Left hindlimb (tissue), 1 donor: ENCODE measurements around the gene ABHD12.
"Not testable (repeated sequence)": the region's sequence is repeated elsewhere in the genome, so short reads cannot be mapped to it uniquely, and the experiment has no call there.

Source experiments
- DNase-seq: peaks from one replicate; pipeline ENCODE4 v3.0.0-alpha.2; 2018

The ABHD12 gene

DNA sequence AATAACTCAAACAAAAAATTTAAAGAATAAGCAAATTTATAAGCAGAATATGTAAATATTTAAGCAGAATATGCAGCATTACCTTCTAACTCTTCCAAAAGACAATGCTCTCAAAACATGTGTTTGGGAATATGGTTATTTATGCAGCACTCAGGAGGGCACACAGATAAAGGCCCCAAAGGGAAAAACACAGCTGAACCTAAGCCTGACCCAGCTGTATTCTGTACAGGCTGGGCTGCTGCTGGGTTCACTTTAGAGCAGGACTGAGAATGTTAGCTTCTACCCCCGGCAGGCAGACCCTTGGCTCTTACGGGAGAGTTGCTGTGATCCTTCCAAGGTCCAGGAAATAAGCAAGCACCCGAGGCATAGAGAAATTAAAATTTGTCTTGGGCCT, 37.3 kb downstream of the ABHD12 start:
- DNase-seq: no peak

DNA sequence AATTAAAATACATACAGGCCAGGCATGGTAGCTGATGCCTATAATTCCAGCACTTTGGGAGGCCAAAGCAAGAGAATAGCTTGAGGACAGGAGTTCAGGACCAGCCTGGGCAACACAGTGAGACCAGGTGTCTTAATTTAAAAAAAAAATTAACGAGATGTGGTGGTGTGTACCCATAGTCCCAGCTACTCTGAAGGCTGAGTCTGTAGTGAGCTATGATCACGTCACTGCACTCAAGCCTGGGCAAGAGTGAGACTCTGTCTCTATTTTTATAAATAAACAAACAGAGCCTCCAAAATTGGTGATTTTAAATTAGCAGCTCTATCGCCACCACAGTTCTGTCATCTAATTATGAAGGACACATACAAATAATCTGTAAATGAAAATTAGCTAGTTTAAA, 37.9 kb downstream of the ABHD12 start:
- no peak for DNase-seq

GRCh38 chr20:25351024-25351360, 39.6 kb downstream of the ABHD12 start:
- no peak for DNase-seq

DNA sequence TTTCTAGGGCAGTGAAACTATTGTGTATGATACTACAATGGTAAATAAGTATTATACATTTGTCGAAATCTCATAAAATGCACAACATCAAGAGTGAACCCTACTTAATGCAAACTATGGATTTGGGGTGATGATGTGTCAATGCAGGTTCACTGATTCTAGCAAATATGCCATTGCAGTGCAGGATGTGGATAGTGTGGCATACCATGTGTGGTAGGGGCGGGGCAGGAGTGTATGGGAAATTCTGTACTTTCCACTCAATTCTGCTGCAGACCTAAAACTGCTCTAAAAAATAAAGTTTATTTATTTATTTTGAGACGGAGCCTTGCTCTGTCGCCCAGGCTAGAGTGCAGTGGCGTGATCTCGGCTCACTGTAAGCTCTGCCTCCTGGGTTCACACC, 44.3 kb downstream of the ABHD12 start:
- DNase-seq: no peak

DNA sequence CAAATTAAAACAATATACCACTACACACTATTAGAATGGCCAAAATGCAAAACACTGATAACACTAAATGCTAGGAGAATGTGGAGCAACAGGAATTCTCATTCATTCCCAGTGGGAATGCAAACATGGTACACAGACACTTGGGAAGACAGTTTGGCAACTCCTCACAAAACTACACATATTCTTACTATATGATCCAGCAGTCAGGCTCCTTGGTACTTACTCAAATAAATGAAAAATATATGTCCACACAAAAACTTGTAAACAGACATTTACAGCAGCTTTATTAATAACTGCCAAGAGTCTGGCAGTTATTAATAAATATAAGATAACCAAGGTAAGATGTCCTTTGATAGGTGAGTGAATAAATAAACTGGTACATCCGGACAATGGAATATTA, 44.9 kb downstream of the ABHD12 start:
- DNase-seq: no peak

DNA sequence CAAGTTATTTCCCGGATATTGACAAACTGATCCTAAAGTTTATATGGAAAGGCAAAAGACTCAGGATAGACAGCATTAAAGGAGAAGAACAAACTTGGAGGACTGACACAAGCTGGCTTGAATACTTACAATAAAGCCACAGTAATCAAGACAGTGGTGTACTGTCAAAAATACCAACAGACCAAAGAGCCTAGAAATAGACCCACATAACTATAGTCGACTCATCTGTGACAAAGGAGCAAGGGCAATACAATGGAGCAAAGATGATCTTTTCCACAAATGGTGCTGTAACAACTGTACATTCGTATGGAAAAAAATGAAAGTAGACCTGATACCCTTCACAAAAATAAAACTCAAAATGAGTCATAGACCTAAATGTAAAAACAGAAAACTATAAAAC, 46.0 kb downstream of the ABHD12 start:
- no peak for DNase-seq

DNA sequence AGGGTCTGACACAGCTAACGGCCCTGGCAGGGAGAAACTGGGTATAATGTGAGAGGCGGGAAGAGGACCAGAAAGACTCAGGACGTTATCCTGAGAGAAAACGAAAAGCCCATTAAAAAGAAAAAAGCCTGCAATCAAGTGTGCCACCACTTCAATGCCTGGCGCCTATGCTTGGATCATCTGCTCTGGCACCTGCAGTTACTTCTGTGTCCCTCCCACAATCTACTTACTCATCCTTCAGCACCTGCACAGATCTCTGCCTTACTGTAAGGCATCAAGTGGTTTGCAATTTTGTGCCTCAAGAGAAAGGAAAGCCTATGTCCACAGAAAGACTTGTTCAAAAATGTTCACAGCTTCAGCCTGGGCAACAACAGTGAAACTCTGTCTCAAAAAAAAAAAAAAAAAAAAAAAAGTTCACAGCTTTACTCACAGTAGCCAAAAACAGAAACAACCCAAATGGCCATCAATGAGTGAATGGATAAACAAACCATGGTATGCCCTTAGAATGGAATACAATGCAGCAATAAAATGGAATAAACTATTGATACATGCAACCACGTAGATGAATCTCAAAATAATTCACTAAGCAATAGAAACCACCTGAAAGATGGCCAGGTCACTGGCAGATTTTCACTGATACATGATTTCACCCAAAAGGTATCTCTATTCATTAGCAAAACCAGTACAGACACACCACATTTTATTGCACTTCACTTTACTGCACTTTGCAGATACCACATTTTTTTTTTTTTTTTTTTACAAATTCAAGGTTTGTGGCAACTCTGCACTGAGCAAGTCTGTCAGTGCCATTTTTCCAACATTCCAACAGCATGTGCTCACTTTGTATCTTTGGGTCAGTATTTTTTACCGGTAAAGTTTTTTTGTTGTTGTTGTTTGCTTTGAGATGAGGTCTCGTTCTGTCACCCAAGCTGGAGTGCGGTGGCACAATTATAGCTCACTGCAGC, 48.6 kb downstream of the ABHD12 start:
- no peak for DNase-seq

GRCh38 chr20:25340380-25340779, 50.3 kb downstream of the ABHD12 start:
- no peak for DNase-seq

DNA sequence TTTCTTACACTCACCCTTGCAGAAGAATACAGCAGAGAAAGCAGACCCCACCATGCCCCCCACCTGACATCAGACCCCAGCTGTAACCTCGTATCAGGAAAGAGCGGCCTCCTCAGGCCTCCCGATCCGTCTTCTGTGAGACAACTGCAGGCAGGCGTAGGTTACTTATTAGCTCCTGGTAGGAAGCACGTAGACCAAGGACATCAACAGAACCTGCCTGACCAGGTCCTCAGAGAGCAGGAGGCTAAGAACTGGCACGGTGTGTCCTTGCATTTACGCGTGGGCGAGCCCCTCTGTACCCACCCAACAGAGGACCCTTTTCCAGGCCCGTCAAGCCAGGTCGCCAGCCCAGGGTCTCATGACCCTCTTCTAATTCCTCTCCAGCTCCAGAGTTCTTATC, 51.0 kb downstream of the ABHD12 start:
- no peak for DNase-seq

DNA sequence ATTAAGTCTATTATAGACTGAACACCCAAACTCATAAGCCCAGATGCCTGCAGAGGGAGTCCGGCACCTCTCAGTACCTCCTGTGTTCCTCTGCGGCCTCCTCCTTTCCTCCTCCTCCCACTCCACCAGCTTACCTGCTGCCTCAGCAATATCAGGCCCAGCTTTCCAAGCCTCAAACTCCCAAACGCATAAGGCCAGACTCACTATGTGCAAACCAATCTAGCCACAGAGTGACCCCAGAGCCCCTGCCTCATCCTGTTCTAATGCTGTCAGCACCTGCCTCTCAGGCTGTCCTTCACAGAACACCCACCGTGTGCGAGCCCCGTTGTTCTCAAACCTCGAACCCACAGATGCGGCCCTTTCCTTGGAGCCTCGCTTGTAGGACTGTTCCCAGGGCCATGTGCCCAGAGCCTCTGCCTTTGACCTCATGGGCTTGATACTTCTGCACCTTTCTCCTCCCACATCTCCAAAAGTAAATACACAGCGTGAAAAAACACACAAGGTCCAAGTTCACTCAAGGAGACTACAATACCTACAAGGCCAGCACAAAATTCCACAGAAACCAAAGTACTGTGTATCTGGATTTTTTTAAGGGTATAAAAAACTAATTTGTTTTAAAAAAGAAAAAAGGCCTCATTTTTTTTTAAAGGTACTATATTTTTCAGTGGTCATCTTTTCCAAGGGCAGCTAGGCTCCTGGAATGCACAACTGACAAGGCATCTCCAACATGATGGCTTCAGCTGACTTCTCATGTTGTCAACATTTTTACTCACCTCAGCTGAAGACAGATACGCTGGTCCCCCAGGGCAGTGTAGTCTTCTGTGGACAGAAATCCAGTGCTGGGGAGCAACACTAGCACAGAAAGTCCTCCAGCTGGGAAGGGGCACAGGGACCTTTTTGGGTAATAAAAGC, 52.3 kb downstream of the ABHD12 start:
- no peak for DNase-seq

DNA sequence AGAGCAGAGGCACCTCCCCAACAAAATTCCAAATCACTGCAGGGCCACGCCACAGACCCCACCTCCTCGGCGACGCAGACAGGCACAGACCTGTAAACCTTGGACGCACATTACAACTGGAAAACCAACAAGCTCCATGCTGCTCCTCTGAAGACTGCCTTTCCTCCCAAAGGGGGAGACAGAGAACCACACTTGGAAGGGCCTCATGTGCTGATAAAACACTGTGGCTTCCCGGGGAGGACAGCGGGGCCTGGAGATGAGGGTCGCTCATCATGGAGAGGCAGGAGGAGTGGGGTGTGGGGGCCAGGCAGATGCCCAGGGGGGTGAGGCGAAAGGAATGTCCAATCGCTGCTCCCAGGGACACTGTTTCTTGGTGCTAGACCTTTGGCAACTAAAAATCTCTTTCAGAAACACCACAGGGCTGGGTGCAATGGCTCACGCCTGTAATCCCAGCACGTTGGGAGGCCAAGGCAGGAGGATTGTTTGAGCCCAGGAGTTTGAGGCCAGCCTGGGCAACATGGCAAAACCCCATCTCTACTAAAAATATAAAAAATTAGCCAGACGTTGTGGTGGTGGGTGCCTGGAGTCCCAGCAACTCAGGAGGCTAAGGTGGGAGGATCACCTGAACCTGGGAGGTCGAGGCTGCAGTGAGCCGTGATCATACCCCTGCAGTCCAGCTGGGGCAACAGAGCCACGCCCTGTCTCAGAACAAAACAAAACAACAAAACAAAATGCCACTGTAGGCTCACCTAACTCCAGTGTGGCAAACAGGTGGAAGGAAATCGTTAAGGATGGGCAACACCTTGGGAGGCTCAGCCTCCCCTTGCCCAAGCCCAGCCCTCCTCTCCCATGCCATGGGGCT, 53.8 kb downstream of the ABHD12 start:
- no peak for DNase-seq

DNA sequence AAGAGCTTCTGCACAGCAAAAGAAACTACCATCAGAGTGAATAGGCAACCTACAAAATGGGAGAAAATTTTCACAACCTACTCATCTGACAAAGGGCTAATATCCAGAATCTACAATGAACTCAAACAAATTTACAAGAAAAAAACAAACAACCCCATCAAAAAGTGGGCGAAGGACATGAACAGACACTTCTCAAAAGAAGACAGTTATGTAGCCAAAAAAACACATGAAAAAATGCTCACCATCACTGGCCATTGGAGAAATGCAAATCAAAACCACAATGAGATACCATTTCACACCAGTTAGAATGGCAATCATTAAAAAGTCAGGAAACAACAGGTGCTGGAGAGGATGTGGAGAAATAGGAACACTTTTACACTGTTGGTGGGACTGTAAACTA, 55.7 kb downstream of the ABHD12 start:
- not testable (repeated sequence) for DNase-seq

GRCh38 chr20:25328954-25329498, 61.6 kb downstream of the ABHD12 start:
- DNase-seq: no peak

GRCh38 chr20:25327521-25328235, 63.0 kb downstream of the ABHD12 start:
- no peak for DNase-seq

DNA sequence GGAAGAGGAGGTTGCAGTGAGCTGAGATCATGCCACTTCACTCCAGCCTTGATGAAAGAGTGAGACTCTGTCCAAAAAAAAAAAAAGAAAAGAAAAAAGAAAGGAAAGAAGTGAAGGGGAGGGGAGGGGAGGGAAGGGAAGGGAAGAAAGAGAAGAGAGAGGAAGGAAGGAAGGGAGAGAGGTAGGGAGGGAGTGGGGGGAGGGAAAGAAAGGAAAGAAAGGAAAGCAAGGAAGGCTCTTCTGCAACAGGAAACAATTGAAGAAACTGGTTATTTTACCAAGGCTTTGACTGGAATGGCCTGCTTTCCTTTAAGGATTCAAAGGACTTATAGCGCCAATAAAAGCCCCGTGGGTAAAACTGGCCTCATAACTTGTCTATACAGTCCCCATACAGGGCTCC, 64.6 kb downstream of the ABHD12 start:
- no peak for DNase-seq

DNA sequence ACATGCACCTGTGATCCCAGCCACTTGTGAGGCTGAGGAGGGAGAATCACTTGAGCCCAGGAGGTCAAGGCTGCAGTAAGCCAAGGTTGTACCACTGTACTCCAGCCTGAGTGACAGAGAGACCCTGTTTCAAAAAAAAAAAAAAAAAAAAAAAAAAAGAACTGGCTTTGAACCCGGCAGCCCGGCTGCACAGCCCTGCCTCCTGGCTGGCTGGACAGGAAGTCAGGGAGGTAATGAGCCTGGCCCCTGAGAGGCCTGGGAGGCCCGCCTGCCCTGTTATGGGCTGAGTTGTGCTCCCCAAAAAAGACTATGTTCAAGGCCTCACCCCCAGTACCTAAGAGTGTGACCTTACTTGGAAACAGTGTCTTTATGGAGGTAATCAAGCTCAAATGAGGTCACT, 65.6 kb downstream of the ABHD12 start:
- DNase-seq: no peak

DNA sequence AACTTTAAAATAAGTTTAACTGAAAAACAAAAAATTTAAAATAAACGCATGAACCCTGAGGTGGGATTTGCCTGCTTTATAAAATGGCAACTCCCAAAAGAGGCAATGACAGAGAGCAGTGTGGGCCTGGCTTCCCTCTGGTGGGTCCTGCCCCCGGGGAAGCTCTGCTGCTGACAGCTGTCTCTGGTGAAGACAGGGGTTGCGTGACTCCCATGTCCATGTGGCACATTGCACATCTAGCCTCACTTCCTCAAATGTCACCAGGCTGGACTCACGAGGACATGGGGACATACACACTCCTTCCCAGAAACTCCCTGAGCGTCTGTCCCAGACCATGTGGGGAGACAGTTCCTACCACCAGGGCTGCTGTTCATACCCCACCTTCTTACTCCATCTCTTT, 66.2 kb downstream of the ABHD12 start:
- DNase-seq: no peak

DNA sequence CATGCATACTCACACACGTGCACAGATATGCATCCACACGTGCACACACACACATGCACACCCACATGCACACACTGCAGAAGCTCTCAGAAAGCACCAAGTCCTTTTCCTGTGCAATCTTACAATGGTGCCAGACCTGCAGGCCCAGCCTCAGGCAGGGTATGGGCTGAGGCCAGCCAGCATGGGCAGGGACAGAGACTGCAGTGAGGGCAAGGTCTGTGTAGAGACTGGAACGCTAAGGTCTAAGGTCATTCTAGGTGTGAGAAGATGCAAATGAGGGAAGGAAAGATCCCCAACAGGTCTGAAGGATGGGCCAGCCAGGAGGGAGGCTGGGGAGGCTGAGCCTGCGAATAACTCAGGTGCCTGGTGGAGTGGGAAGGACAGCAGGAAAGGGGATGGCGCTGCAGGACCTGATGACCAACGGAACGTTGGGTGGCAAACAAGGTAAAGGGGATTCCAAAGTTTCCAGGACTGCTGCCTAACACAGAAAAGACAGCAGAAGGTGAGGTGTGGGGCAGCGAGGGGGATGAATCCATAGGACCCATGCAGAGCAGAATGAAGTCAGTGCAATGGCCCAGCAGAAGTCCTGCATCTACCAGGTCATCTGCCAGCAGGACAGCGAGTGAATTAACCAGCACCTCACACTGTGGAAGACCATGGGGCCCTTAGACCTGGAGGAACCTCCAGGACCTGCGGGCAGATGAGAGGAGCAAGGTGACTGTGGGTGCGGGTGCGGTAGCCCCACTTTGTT, 67.0 kb downstream of the ABHD12 start:
- no peak for DNase-seq

DNA sequence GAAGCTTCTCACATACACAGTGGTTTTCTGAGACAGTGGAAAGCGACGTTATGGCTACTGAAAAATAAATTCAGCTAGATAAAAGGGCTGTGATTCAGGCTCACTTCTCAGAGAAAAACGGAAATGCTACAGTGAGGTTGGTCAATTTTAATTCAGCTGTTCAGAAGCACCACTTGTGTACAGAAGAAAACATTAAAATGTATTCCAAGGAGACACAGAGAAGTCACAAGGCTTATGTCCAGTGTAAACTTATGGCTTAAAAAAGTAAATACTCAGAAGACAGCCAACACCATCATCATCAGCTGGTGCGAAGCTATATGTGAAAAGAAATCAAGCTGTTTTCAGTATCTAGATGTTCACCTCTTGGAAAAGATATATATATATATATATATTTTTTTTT, 68.6 kb downstream of the ABHD12 start:
- no peak for DNase-seq

- no peak for DNase-seq
Observed at GRCh38 chr20:25321262-25321831, 69.3 kb downstream of the ABHD12 start.
